GM19455 (cell line): ENCODE data around the gene LANCL3.

Experiments used
- ATAC-seq: cut with Tn5 transposase; IDR thresholded peaks from one replicate; pipeline ENCODE4 v1.9.1; 2021; ENCODE audit not compliant: unreplicated experiment

LANCL3 gene

GRCh38 chrX:37678574-37678973 is 107.1 kb downstream of the LANCL3 start:
- no peak for ATAC-seq

- no peak for ATAC-seq
Observed at GRCh38 chrX:37679230-37679629, 107.8 kb downstream of the LANCL3 start.

GRCh38 chrX:37679888-37680287 is 108.4 kb downstream of the LANCL3 start:
- ATAC-seq: no peak

- no peak for ATAC-seq
Observed at GRCh38 chrX:37684426-37684825, 113.0 kb downstream of the LANCL3 start.

- ATAC-seq: no peak
Observed at GRCh38 chrX:37684973-37685372, 113.5 kb downstream of the LANCL3 start.

GRCh38 chrX:37685381-37686359 is 114.2 kb downstream of the LANCL3 start, which contains the start of gene XK:
XK (plus strand) TSS chrX:37685791; CDS start chrX:37685962, 171 bp downstream.
- no peak for ATAC-seq

- ATAC-seq: no peak
Observed at GRCh38 chrX:37686369-37686995, 115.0 kb downstream of the LANCL3 start.

- ATAC-seq: no peak
Observed at GRCh38 chrX:37686996-37687395, 115.5 kb downstream of the LANCL3 start.

GRCh38 chrX:37690119-37690518 is 118.7 kb downstream of the LANCL3 start:
- no peak for ATAC-seq

- no peak for ATAC-seq
Observed at GRCh38 chrX:37692918-37693317, 121.5 kb downstream of the LANCL3 start.

- no peak for ATAC-seq
Observed at GRCh38 chrX:37697169-37697760, 125.8 kb downstream of the LANCL3 start.

GRCh38 chrX:37701588-37701987 is 130.1 kb downstream of the LANCL3 start:
- no peak for ATAC-seq

GRCh38 chrX:37711991-37712390 is 140.5 kb downstream of the LANCL3 start:
- no peak for ATAC-seq

- no peak for ATAC-seq
Observed at GRCh38 chrX:37712458-37712857, 141.0 kb downstream of the LANCL3 start.

- no peak for ATAC-seq
Observed at GRCh38 chrX:37714479-37714878, 143.0 kb downstream of the LANCL3 start.

GRCh38 chrX:37716602-37717001 is 145.1 kb downstream of the LANCL3 start:
- no peak for ATAC-seq

GRCh38 chrX:37717708-37718107 is 146.2 kb downstream of the LANCL3 start:
- no peak for ATAC-seq

- ATAC-seq: no peak
Observed at GRCh38 chrX:37722595-37722994, 151.1 kb downstream of the LANCL3 start.

- ATAC-seq: no peak
Observed at GRCh38 chrX:37726346-37726745, 154.9 kb downstream of the LANCL3 start.
